H1 (cell line): ENCODE measurements around the gene CUX1. TPM values are rescaled to one million over a fixed set of nuclear protein-coding genes. Genes with fewer than 3 reads are reported as not detected.
A peak's percentile ranks its signal among the peaks of the same experiment; 100 is the strongest.

ENCODE experiments used
- CTCF ChIA-PET: fragments of 300-600 bp; sonication (Branson Sonifier 250); formaldehyde crosslinking; loops from one replicate; lab custom pipeline; 2021; ENCODE audit not compliant: partially characterized antibody; lab: Charles Lee
- POLR2A ChIA-PET: fragments of 300-600 bp; sonication (Branson Sonifier 250); formaldehyde crosslinking; loops from one replicate; lab custom pipeline; 2021; ENCODE audit warnings: inconsistent platforms; ENCODE audit not compliant: partially characterized antibody; lab: Charles Lee
- DNase-seq, 2 experiments: peaks; one replicate each; pipeline versions ENCODE4 v3.0.0 to v3.0.0-alpha.2; 2010 to 2022; ENCODE audit warnings: low spot score in 2 of 2, low read depth in 1 of 2, mixed read lengths in 1 of 2
- FAIRE-seq: peaks from 2 replicates; lab custom pipeline; 2011; peaks lifted over from hg19 to GRCh38; lab: Jason Lieb, UNC
- H2AFZ ChIP-seq: 2 replicates; pipeline ENCODE4 v1.8.1; 2012; ENCODE audit warnings: low read length, inconsistent platforms
- H2AK5ac ChIP-seq: 2 replicates; pipeline ENCODE4 v1.6.1; 2013; ENCODE audit warnings: low read depth, low read length
- H2BK120ac ChIP-seq: replicated peaks from 2 replicates; pipeline ENCODE3; 2013; ENCODE audit warnings: low read depth, low read length, inconsistent platforms
- H2BK12ac ChIP-seq: 2 replicates; pipeline ENCODE4 v1.6.1; 2013; ENCODE audit warnings: low read depth, low read length
- H2BK15ac ChIP-seq: 2 replicates; pipeline ENCODE4 v1.6.1; 2013; ENCODE audit warnings: low read length
- H2BK20ac ChIP-seq: 2 replicates; pipeline ENCODE4 v1.6.1; 2013; ENCODE audit warnings: low read length
- H2BK5ac ChIP-seq: 2 replicates; pipeline ENCODE4 v1.6.1; 2013; ENCODE audit warnings: low read depth, low read length
- H3K14ac ChIP-seq: 2 replicates; pipeline ENCODE4 v1.6.1; 2013; ENCODE audit warnings: inconsistent platforms; ENCODE audit not compliant: insufficient read length
- H3K18ac ChIP-seq: 2 replicates; pipeline ENCODE4 v1.6.1; 2013; ENCODE audit warnings: low read length; ENCODE audit errors: extremely low read depth
- H3K23ac ChIP-seq: 2 replicates; pipeline ENCODE4 v1.6.1; 2013; ENCODE audit warnings: inconsistent platforms; ENCODE audit not compliant: insufficient read length
- H3K23me2 ChIP-seq: 2 replicates; pipeline ENCODE4 v1.6.1; 2013; ENCODE audit warnings: low read depth, low read length
- H3K27ac ChIP-seq: 2 replicates; pipeline ENCODE4 v1.6.1; 2011; ENCODE audit warnings: low read depth, low read length, inconsistent platforms
- H3K27me3 ChIP-seq, 4 experiments: replicated peaks in 1 of 4; 1 replicate in 1 of 4; 2 replicates in 3 of 4; pipeline versions ENCODE4 v1.6.1 to v1.8.1; 2011 to 2013; ENCODE audit warnings: low read length in 3 of 4, mild to moderate bottlenecking in 3 of 4, inconsistent platforms in 2 of 4, mixed read lengths in 2 of 4, moderate library complexity in 1 of 4; ENCODE audit not compliant: control insufficient read depth in 3 of 4, insufficient read depth in 3 of 4; ENCODE audit errors: extremely low read depth in 1 of 4
- H3K36me3 ChIP-seq, 4 experiments: 2 replicates each; pipeline versions ENCODE4 v1.6.1 to v1.8.1; 2011 to 2013; ENCODE audit warnings: mild to moderate bottlenecking in 4 of 4, low read length in 3 of 4, moderate library complexity in 2 of 4, control low read depth in 1 of 4, inconsistent platforms in 1 of 4; ENCODE audit not compliant: insufficient read depth in 4 of 4, control insufficient read depth in 2 of 4
- H3K4ac ChIP-seq: replicated peaks from 2 replicates; pipeline ENCODE3; 2013; ENCODE audit warnings: low read length, low read depth, mixed read lengths, inconsistent platforms; ENCODE audit not compliant: insufficient read length
- H3K4me1 ChIP-seq, 4 experiments: replicated peaks in 1 of 4; 1 replicate in 1 of 4; 2 replicates in 3 of 4; pipeline versions ENCODE4 v1.6.1 to v1.8.1; 2011 to 2013; ENCODE audit warnings: low read length in 3 of 4, inconsistent platforms in 2 of 4, mixed read lengths in 1 of 4; ENCODE audit not compliant: insufficient read depth in 4 of 4, control insufficient read depth in 3 of 4
- H3K4me2 ChIP-seq, 2 experiments: 2 replicates each; pipeline versions ENCODE4 v1.6.1 to v1.8.1; 2011 to 2013; ENCODE audit warnings: low read depth in 2 of 2, low read length in 2 of 2, control low read depth in 1 of 2, inconsistent platforms in 1 of 2, mild to moderate bottlenecking in 1 of 2; ENCODE audit not compliant: insufficient read depth in 1 of 2
- H3K4me3 ChIP-seq, 4 experiments: fragments of 200-600, 300-600 bp in 1 of 4; sonication (generic), shearing (Covaris generic), sonication (Bioruptor Twin) in 1 of 4; 2 replicates each; pipeline versions ENCODE4 v1.5.1 to v1.8.1; 2011 to 2016; ENCODE audit warnings: low read length in 4 of 4, low read depth in 3 of 4, control low read depth in 2 of 4, inconsistent platforms in 2 of 4, mild to moderate bottlenecking in 2 of 4, mixed read lengths in 1 of 4, moderate library complexity in 1 of 4; ENCODE audit not compliant: insufficient read depth in 2 of 4; ENCODE audit errors: extremely low read depth in 1 of 4
- H3K56ac ChIP-seq: replicated peaks from 2 replicates; pipeline ENCODE3; 2013; ENCODE audit warnings: low read depth, mild to moderate bottlenecking, mixed read lengths, low read length, inconsistent platforms; ENCODE audit not compliant: insufficient read length
- H3K79me1 ChIP-seq: 2 replicates; pipeline ENCODE4 v1.6.1; 2013; ENCODE audit warnings: low read depth, low read length, control low read depth
- H3K79me2 ChIP-seq, 2 experiments: 2 replicates each; pipeline versions ENCODE4 v1.6.1 to v1.8.1; 2012 to 2013; ENCODE audit warnings: low read length in 2 of 2, mild to moderate bottlenecking in 2 of 2, inconsistent platforms in 1 of 2; ENCODE audit not compliant: insufficient read depth in 2 of 2, control insufficient read depth in 1 of 2
- H3K9ac ChIP-seq, 4 experiments: replicated peaks in 1 of 4; 1 replicate in 1 of 4; 2 replicates in 3 of 4; pipeline versions ENCODE4 v1.6.1 to v1.8.1; 2011 to 2013; ENCODE audit warnings: low read depth in 3 of 4, low read length in 3 of 4, control low read depth in 2 of 4, mild to moderate bottlenecking in 2 of 4, moderate library complexity in 2 of 4, inconsistent platforms in 1 of 4; ENCODE audit errors: extremely low read depth in 1 of 4
- H3K9me3 ChIP-seq, 2 experiments: 2 replicates each; pipeline versions ENCODE4 v1.6.1 to v1.8.1; 2012 to 2013; ENCODE audit warnings: mild to moderate bottlenecking in 2 of 2, moderate library complexity in 2 of 2, control low read depth in 1 of 2, inconsistent platforms in 1 of 2, low read depth in 1 of 2, low read length in 1 of 2, mixed read lengths in 1 of 2; ENCODE audit not compliant: insufficient read depth in 2 of 2
- H4K20me1 ChIP-seq, 2 experiments: replicated peaks in 1 of 2; 2 replicates each; pipeline versions ENCODE3 to v1.8.1; 2011 to 2013; ENCODE audit warnings: inconsistent platforms in 2 of 2, low read length in 2 of 2, mild to moderate bottlenecking in 1 of 2; ENCODE audit not compliant: insufficient read depth in 2 of 2, control insufficient read depth in 1 of 2
- H4K5ac ChIP-seq: 2 replicates; pipeline ENCODE4 v1.6.1; 2013; ENCODE audit warnings: low read length, low read depth, mixed read lengths, inconsistent platforms; ENCODE audit not compliant: insufficient read length
- H4K8ac ChIP-seq: 2 replicates; pipeline ENCODE4 v1.8.0; 2013; ENCODE audit warnings: mild to moderate bottlenecking, moderate library complexity, low read length, inconsistent platforms; ENCODE audit not compliant: insufficient read depth; ENCODE audit errors: extremely low read depth
- H4K91ac ChIP-seq: replicated peaks from 2 replicates; pipeline ENCODE3; 2013; ENCODE audit warnings: low read length, mixed read lengths, inconsistent platforms; ENCODE audit not compliant: insufficient read length
- BCL11A ChIP-seq, 2 experiments: IDR thresholded peaks; one replicate each; pipeline ENCODE4 v1.6.1; 2011; ENCODE audit warnings: low read depth in 2 of 2, low read length in 2 of 2, mild to moderate bottlenecking in 2 of 2
- CBX8 ChIP-seq: fragments of 300-800, 300-1000 bp; sonication (generic); IDR thresholded peaks from 2 replicates; pipeline ENCODE4 v1.7.1; 2016; ENCODE audit warnings: low read depth, low read length, borderline replicate concordance
- CHD1 ChIP-seq: IDR thresholded peaks from 2 replicates; pipeline ENCODE4 v1.6.1; 2012; ENCODE audit warnings: low read depth, low read length, improper control_type of control experiment
- CTBP2 ChIP-seq: IDR thresholded peaks from 2 replicates; pipeline ENCODE4 v1.7.0; 2011; ENCODE audit warnings: borderline replicate concordance, mild to moderate bottlenecking, moderate library complexity, mixed read lengths, low read length; ENCODE audit not compliant: insufficient read depth, insufficient read length
- GTF2F1 ChIP-seq: IDR thresholded peaks from 2 replicates; pipeline ENCODE4 v1.6.1; 2012; ENCODE audit warnings: low read depth, low read length, improper control_type of control experiment, borderline replicate concordance
- HDAC2 ChIP-seq, 2 experiments: fragments of 300-600 bp in 1 of 2; sonication (generic) in 1 of 2; IDR thresholded peaks; 2 replicates each; pipeline ENCODE4 v1.6.1; 2011 to 2012; ENCODE audit warnings: low read depth in 2 of 2, low read length in 2 of 2, mild to moderate bottlenecking in 2 of 2, moderate library complexity in 2 of 2, borderline replicate concordance in 1 of 2, inconsistent platforms in 1 of 2
- KDM1A ChIP-seq: fragments of 200-600, 300-600 bp; sonication (generic); IDR thresholded peaks from 2 replicates; pipeline ENCODE4 v1.7.1; 2016; ENCODE audit warnings: mild to moderate bottlenecking, low read length, borderline replicate concordance
- KDM5A ChIP-seq: fragments of 200-600 bp; IDR thresholded peaks from 2 replicates; pipeline ENCODE4 v1.7.1; 2012; ENCODE audit warnings: mild to moderate bottlenecking, low read length, inconsistent platforms, mixed read lengths
- MAFK ChIP-seq: IDR thresholded peaks from 2 replicates; pipeline ENCODE4 v1.6.1; 2012; ENCODE audit warnings: low read depth, mild to moderate bottlenecking, improper control_type of control experiment, low read length
- NRF1 ChIP-seq: IDR thresholded peaks from 2 replicates; pipeline ENCODE4 v1.6.1; 2011; ENCODE audit warnings: mild to moderate bottlenecking, low read depth, low read length, improper control_type of control experiment
- POU5F1 ChIP-seq: IDR thresholded peaks from 2 replicates; pipeline ENCODE4 v1.6.1; 2011; ENCODE audit warnings: low read depth, mild to moderate bottlenecking, low read length, moderate library complexity
- SP4 ChIP-seq: IDR thresholded peaks from 2 replicates; pipeline ENCODE4 v1.6.1; 2012; ENCODE audit warnings: low read length, inconsistent platforms
- TAF1 ChIP-seq: IDR thresholded peaks from 2 replicates; pipeline ENCODE4 v1.6.1; 2011; ENCODE audit warnings: mild to moderate bottlenecking, low read depth, low read length
- WGBS, 2 experiments: shearing (Covaris generic) in 1 of 2; methylation state at CpG; one replicate each; pipeline versions ENCODE4 v1.1.6 to v1.1.7; 2013 to 2015; ENCODE audit warnings: low lambda C conversion rate in 2 of 2, mixed read lengths in 2 of 2, inconsistent platforms in 1 of 2, low coverage in 1 of 2, missing lambda C conversion rate in 1 of 2; ENCODE audit not compliant: insufficient replicate concordance in 2 of 2, insufficient coverage in 1 of 2, insufficient read length in 1 of 2; ENCODE audit errors: extremely low coverage in 1 of 2, missing lambda C conversion rate in 1 of 2; 5-methylcytosine and 5-hydroxymethylcytosine counted together
- polyA plus RNA-seq, 7 experiments: library from polyadenylated mRNA; depleted of rRNA in 3 of 7; stranded (reverse) in 5 of 7; unstranded in 2 of 7; fragments of >200 nt in 5 of 7; fragments of 200-250 nt in 2 of 7; gene quantifications; 1 replicate in 5 of 7; 2 replicates in 1 of 7; 4 replicates in 1 of 7; pipeline versions ENCODE4 v1.2.1 to v1.2.3, GENCODE V29; 2011 to 2013; ENCODE audit warnings: missing spikeins in 2 of 7, mixed read lengths in 2 of 7
- total RNA-seq: library from RNA; stranded (reverse); fragmentation: NEBNext Ultra II Directional; extraction: Animal tissue kit (Norgen Biotek cat#: 25700); gene quantifications from 2 replicates; pipeline ENCODE4 v1.2.1, GENCODE V29; 2021
- TF ChIP-seq, protein P1 (sequence below): IDR thresholded peaks from 2 replicates; pipeline ENCODE4 v1.6.1; 2011; ENCODE audit warnings: low read depth, mild to moderate bottlenecking, low read length; ENCODE audit not compliant: insufficient read depth

Gene CUX1
- total and polyA plus RNA-seq, 2 of the 8 experiments (the other 6 are each of a cell fraction or from before 2014, with no cell fraction given), result 21.6 to 65.9 TPM

DNA sequence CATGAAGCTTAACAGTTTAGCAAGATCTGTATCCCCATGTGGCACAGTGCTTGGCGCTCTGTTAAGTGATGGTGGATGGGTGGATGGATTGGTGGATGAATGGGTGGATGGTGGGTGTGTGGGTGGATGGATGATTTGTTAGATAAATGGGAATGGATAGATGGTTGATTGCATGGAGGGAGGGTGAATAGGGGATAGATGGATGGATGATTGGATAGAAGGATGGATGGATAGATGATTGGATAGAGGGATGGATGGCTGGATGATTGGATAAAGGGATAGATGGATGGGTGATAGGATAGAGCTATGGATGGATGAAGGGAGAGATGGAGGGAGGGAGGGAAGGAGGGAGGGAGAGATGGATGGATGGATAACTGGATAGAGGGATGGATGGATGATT lies 229.7 kb downstream of the CUX1 start:
- ChIA-PET POLR2A (no interaction called here), CTCF (interaction anchor here (1.1 kb wide), 2 partner anchors 8 to 27 kb away, joined by 3 to 4 read pairs; no protein-coding TSS in a partner anchor)
- no peak overlapping the region for H3K27ac ChIP-seq
- no peaks in the 10 kb centered on the region for H3K9me3 ChIP-seq
- H2AK5ac ChIP-seq, result 0 out of 2 replicates have a peak overlapping the region, but pooled peaks have one; percentile 65
- H3K4me2 ChIP-seq, result no peak overlapping the region
- no peaks in the 10 kb centered on the region for H3K36me3 ChIP-seq
- no peaks in the 10 kb centered on the region; a peak in 1 of 4 replicates for H3K79me2 ChIP-seq
- WGBS, 2 experiments, result 80% methylated on average over 1 of the region's 1 CpG; no CpG with 5 or more reads in 1 of the 2 experiments
- H3K4ac ChIP-seq, result no peak overlapping the region
- peaks cover 5% of the 10 kb centered on the region; the same call in 1 of the 2 replicates for H3K79me1 ChIP-seq
- DNase-seq (no peak), FAIRE-seq (no peak)
- H2BK120ac ChIP-seq, result no peak overlapping the region
- no peak overlapping the region for H4K8ac ChIP-seq
- no peaks in the 10 kb centered on the region for H3K27me3 ChIP-seq
- H3K4me1 ChIP-seq, result no peaks in the 10 kb centered on the region; a peak in 1 of 7 replicates
- H2BK12ac ChIP-seq, result no peak overlapping the region
- no peak overlapping the region for H2BK15ac ChIP-seq
- no peak overlapping the region for H2BK5ac ChIP-seq
- H4K91ac ChIP-seq, result no peak overlapping the region
- no peak overlapping the region for H2BK20ac ChIP-seq
- H3K4me3 ChIP-seq, result no peak overlapping the region
- no peak overlapping the region for H2AFZ ChIP-seq
- H3K23ac ChIP-seq, result no peak overlapping the region
- H4K5ac ChIP-seq, result no peak overlapping the region
- H3K9ac ChIP-seq, result no peak overlapping the region
- H4K20me1 ChIP-seq, result peaks cover 6 to 14% of the 10 kb centered on the region in 2 experiments
- no peak overlapping the region for H3K56ac ChIP-seq
- H3K23me2 ChIP-seq, result peaks cover 5% of the 10 kb centered on the region; the same call in 1 of the 2 replicates
- H3K18ac ChIP-seq, result no peak overlapping the region
- no peak overlapping the region for H3K14ac ChIP-seq
- TF ChIP-seq CBX8 (no peak), CTBP2 (no peak), KDM5A (no peak), CHD1 (no peak), SP4 (no peak), TAF1 (no peak), KDM1A (no peak), POU5F1 (no peak), NRF1 (no peak), GTF2F1 (no peak), BCL11A (IDR thresholded peaks at IDR 0.05; ENCODE audit: low read depth in 2 of 2, low read length in 2 of 2) (no peak), MAFK (no peak), HDAC2 (IDR thresholded peaks at IDR 0.05; ENCODE audit: borderline replicate concordance in 1 of 2, low read depth in 2 of 2, low read length in 2 of 2) (no peak)
- TF ChIP-seq, protein P1, sequence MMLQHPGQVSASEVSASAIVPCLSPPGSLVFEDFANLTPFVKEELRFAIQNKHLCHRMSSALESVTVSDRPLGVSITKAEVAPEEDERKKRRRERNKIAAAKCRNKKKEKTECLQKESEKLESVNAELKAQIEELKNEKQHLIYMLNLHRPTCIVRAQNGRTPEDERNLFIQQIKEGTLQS, result no peak
